Fibroblast of villous mesenchyme (primary cell): ENCODE data around the gene ROR1. TPM values are rescaled to one million over a fixed set of nuclear protein-coding genes. Genes with fewer than 3 reads are reported as not detected.

Experiments
- DNase-seq: peaks from one replicate; pipeline ENCODE4 v3.0.0-alpha.2; 2010; ENCODE audit warnings: low read depth
- H3K4me3 ChIP-seq: 2 replicates; pipeline ENCODE4 v1.5.1; 2011; ENCODE audit warnings: low read depth, mild to moderate bottlenecking, low read length
- CTCF ChIP-seq: IDR thresholded peaks from 2 replicates; pipeline ENCODE4 v1.5.1; 2012; ENCODE audit warnings: low read depth, mild to moderate bottlenecking, low read length; ENCODE audit not compliant: insufficient read depth
- total RNA-seq: library from RNA; depleted of rRNA; stranded (reverse); fragments of >200 nt; gene quantifications from 2 replicates; pipeline ENCODE4 v1.2.3, GENCODE V29; 2012

ROR1 gene
- total RNA-seq, 1 donor: 8.6 TPM

- DNase-seq: no peak
- no peak for TF ChIP-seq CTCF
- no peak overlapping the region for H3K4me3 ChIP-seq
Measured at GRCh38 chr1:64084451-64084850, 310.6 kb downstream of the ROR1 start.

- DNase-seq: peak; percentile 73
- no peak for TF ChIP-seq CTCF
- H3K4me3 ChIP-seq: no peak overlapping the region
Measured at GRCh38 chr1:64087768-64088167, 314.0 kb downstream of the ROR1 start.

GRCh38 chr1:64090436-64090835, 316.6 kb downstream of the ROR1 start:
- TF ChIP-seq CTCF: no peak

GRCh38 chr1:64092851-64093371, 319.1 kb downstream of the ROR1 start:
- DNase-seq: peak; percentile 37
- no peak for TF ChIP-seq CTCF
- H3K4me3 ChIP-seq: no peak overlapping the region

More at GRCh38 chr1:64090436-64090835, 316.6 kb downstream of the ROR1 start:
- no peak for DNase-seq
- H3K4me3 ChIP-seq: no peak overlapping the region

- TF ChIP-seq CTCF: no peak
- H3K4me3 ChIP-seq: no peak overlapping the region
- no peak for DNase-seq
Measured at GRCh38 chr1:64093941-64094340, 320.1 kb downstream of the ROR1 start.

- TF ChIP-seq CTCF: no peak
- DNase-seq: no peak
- no peak overlapping the region for H3K4me3 ChIP-seq
Measured at GRCh38 chr1:64095832-64096231, 322.0 kb downstream of the ROR1 start.

GRCh38 chr1:64097859-64098258, 324.0 kb downstream of the ROR1 start:
- no peak overlapping the region for H3K4me3 ChIP-seq
- no peak for TF ChIP-seq CTCF
- DNase-seq: no peak
